HUES64 (cell line): ENCODE measurements around the gene CNIH4.
"Not testable (repeated sequence)": the region's sequence is repeated elsewhere in the genome, so short reads cannot be mapped to it uniquely, and the experiment has no call there.

Source experiments
- H3K27ac ChIP-seq: 2 replicates; pipeline ENCODE4 v1.7.0; 2013; ENCODE audit warnings: low read depth, low read length, inconsistent platforms
- H3K27me3 ChIP-seq: 2 replicates; pipeline ENCODE4 v1.6.1; 2013; ENCODE audit warnings: mild to moderate bottlenecking, low read length; ENCODE audit not compliant: insufficient read depth
- H3K36me3 ChIP-seq: 2 replicates; pipeline ENCODE4 v1.6.1; 2013; ENCODE audit warnings: mild to moderate bottlenecking, low read length; ENCODE audit not compliant: insufficient read depth
- H3K4me1 ChIP-seq: 2 replicates; pipeline ENCODE4 v1.6.1; 2013; ENCODE audit warnings: mild to moderate bottlenecking, low read length, moderate library complexity; ENCODE audit not compliant: insufficient read depth
- H3K4me3 ChIP-seq: 2 replicates; pipeline ENCODE4 v1.5.1; 2013; ENCODE audit warnings: mild to moderate bottlenecking, low read length, moderate library complexity
- H3K9ac ChIP-seq: 2 replicates; pipeline ENCODE4 v1.6.1; 2013; ENCODE audit warnings: mild to moderate bottlenecking, low read depth, low read length
- H3K9me3 ChIP-seq: 2 replicates; pipeline ENCODE4 v1.6.1; 2013; ENCODE audit warnings: low read depth, low read length; ENCODE audit not compliant: insufficient read depth
- WGBS: fragments of 150-250, 120-280 bp; methylation state at CpG from one replicate; pipeline ENCODE4 v1.1.7; 2013; ENCODE audit warnings: missing lambda C conversion rate; 5-methylcytosine and 5-hydroxymethylcytosine counted together

CNIH4 gene

GRCh38 chr1:224331326-224331725 is 25.4 kb upstream of the CNIH4 start:
- Histone ChIP-seq H3K36me3 (peaks cover 12% of the 10 kb centered on the region), H3K9ac (no peak overlapping the region), H3K27ac (no peak overlapping the region), H3K27me3 (no peaks in the 10 kb centered on the region), H3K9me3 (no peaks in the 10 kb centered on the region), H3K4me3 (no peak overlapping the region), H3K4me1 (peaks cover 7% of the 10 kb centered on the region; the same call in 1 of the 2 replicates)
- 94% methylated on average over 2 of the region's 2 CpGs for WGBS

- Histone ChIP-seq H3K27ac (no peak overlapping the region), H3K4me1 (peaks cover 7% of the 10 kb centered on the region; the same call in 1 of the 2 replicates)
- 91% methylated on average over 1 of the region's 2 CpGs for WGBS
Measured at GRCh38 chr1:224331824-224332223, 24.9 kb upstream of the CNIH4 start.

GRCh38 chr1:224333309-224333926 is 23.3 kb upstream of the CNIH4 start:
- WGBS: 70% methylated on average over 2 of the region's 3 CpGs
- no peak overlapping the region for H3K4me3 ChIP-seq
- H3K36me3 ChIP-seq: no peaks in the 10 kb centered on the region
- H3K4me1 ChIP-seq: peaks cover 7% of the 10 kb centered on the region; the same call in 1 of the 2 replicates
- no peak overlapping the region for H3K27ac ChIP-seq
- H3K27me3 ChIP-seq: no peaks in the 10 kb centered on the region
- no peak overlapping the region for H3K9ac ChIP-seq
- H3K9me3 ChIP-seq: no peaks in the 10 kb centered on the region

More at GRCh38 chr1:224331824-224332223, 24.9 kb upstream of the CNIH4 start:
- Histone ChIP-seq H3K27me3 (no peaks in the 10 kb centered on the region), H3K36me3 (peaks cover 7% of the 10 kb centered on the region; the same call in 1 of the 2 replicates), H3K9me3 (no peaks in the 10 kb centered on the region), H3K9ac (no peak overlapping the region), H3K4me3 (no peak overlapping the region)

GRCh38 chr1:224333939-224334786 is 22.5 kb upstream of the CNIH4 start:
- 0 out of 2 replicates have a peak, but pooled peaks cover under 1% of the 10 kb centered on the region for H3K4me1 ChIP-seq
- 83% methylated on average over 5 of the region's 5 CpGs for WGBS
- no peak overlapping the region for H3K9ac ChIP-seq
- no peaks in the 10 kb centered on the region for H3K27me3 ChIP-seq
- no peaks in the 10 kb centered on the region for H3K36me3 ChIP-seq
- no peak overlapping the region for H3K4me3 ChIP-seq
- no peak overlapping the region for H3K27ac ChIP-seq
- H3K9me3 ChIP-seq: no peaks in the 10 kb centered on the region

- Histone ChIP-seq H3K4me3 (no peak overlapping the region), H3K36me3 (no peaks in the 10 kb centered on the region), H3K27ac (peak overlapping the region; percentile 99; the same call in 1 of the 2 replicates), H3K27me3 (no peaks in the 10 kb centered on the region), H3K9me3 (peaks cover 16% of the 10 kb centered on the region), H3K4me1 (peaks cover 10% of the 10 kb centered on the region), H3K9ac (no peak overlapping the region)
- WGBS: 73% methylated on average over 4 of the region's 4 CpGs
Measured at GRCh38 chr1:224338150-224338838, 18.4 kb upstream of the CNIH4 start.

- Histone ChIP-seq H3K4me1 (peaks cover 10% of the 10 kb centered on the region), H3K9me3 (peaks cover 28% of the 10 kb centered on the region), H3K27me3 (no peaks in the 10 kb centered on the region), H3K36me3 (no peaks in the 10 kb centered on the region), H3K27ac (peak overlapping the region; percentile 99), H3K4me3 (no peak overlapping the region), H3K9ac (peak overlapping the region; percentile 59)
- 93% methylated on average over 1 of the region's 4 CpGs for WGBS
Measured at GRCh38 chr1:224339442-224340033, 17.1 kb upstream of the CNIH4 start.

GRCh38 chr1:224340453-224341384 is 16.0 kb upstream of the CNIH4 start:
- peak overlapping the region; percentile 82 for H3K9ac ChIP-seq
- not testable (repeated sequence) for H3K4me1 ChIP-seq, H3K27me3 ChIP-seq, H3K36me3 ChIP-seq
- WGBS: 2% methylated on average over 29 of the region's 36 CpGs
- peak overlapping the region; percentile 46 for H3K4me3 ChIP-seq
- peaks cover 35% of the 10 kb centered on the region for H3K9me3 ChIP-seq
- peak overlapping the region; percentile 97 for H3K27ac ChIP-seq

GRCh38 chr1:224343679-224344078 is 13.0 kb upstream of the CNIH4 start:
- Histone ChIP-seq H3K9ac (no peak overlapping the region), H3K27me3 (no peaks in the 10 kb centered on the region), H3K9me3 (peaks cover 35% of the 10 kb centered on the region), H3K4me1 (peaks cover 10% of the 10 kb centered on the region), H3K36me3 (no peaks in the 10 kb centered on the region), H3K27ac (no peak overlapping the region), H3K4me3 (no peak overlapping the region)
- 54% methylated on average over 3 of the region's 3 CpGs for WGBS

GRCh38 chr1:224348137-224348536 is 8.5 kb upstream of the CNIH4 start:
- Histone ChIP-seq H3K9me3 (peaks cover 23% of the 10 kb centered on the region), H3K36me3 (no peaks in the 10 kb centered on the region), H3K27me3 (no peaks in the 10 kb centered on the region), H3K27ac (no peak overlapping the region), H3K4me3 (no peak overlapping the region), H3K4me1 (no peaks in the 10 kb centered on the region), H3K9ac (no peak overlapping the region)
- no CpG with 5 or more reads among the region's 2 CpGs for WGBS

- not testable (repeated sequence) for H3K9me3 ChIP-seq, H3K4me1 ChIP-seq, H3K36me3 ChIP-seq, H3K9ac ChIP-seq, H3K27ac ChIP-seq, H3K4me3 ChIP-seq, H3K27me3 ChIP-seq
- 93% methylated on average over 30 of the region's 30 CpGs for WGBS
Measured at GRCh38 chr1:224349716-224350115, 7.0 kb upstream of the CNIH4 start.
